ENCODE measurements around the gene EFNB1.
A peak's percentile ranks its signal among the peaks of the same experiment; 100 is the strongest.
"Not testable (repeated sequence)": the region's sequence is repeated elsewhere in the genome, so short reads cannot be mapped to it uniquely, and the experiment has no call there.

Gene EFNB1

DNA sequence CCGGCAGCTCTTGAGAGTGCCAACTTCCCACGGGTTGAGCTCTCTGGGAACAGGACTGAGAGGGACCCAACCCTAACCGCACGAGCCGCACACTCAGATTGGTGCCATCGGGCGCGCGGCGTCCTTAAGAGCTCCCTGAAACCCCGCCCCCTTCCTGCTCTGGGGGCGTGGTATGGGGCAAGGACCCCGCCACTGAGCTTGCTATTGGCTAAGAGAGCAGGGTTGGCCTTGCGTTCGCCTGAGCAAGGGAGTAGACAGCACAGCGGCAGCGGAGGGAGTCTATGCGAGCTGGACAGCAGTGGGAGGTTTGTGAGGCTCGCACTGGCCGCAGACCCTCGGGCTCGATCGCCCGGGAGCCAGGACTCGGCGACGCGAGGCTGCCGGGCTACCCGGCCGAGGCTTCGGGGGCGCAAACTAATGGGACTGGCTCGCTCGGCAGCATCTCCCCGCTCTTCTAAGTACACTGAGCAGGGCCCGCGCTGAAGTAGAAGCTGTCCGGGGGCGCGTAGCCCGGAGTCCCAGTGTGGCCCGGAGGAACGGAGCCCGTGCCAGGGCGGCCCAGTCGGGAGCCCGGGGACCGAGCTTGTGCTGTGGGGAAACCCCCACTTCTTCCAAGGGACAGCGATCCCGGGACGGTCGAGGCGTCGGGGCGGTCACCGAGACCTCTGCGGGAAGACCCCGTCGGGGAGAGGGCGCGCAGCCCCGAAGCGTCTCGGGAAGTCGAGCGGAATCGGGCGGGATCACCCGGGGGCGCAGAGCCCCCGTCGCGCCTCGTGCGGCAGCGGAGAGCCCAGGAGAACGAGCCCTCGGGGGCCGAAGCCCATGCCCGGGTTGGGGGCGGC is at the start of gene EFNB1:
TSS of gene EFNB1 (plus strand) at position 282 of the 842 bp plus-strand sequence. CDS start 756 bp downstream, outside the sequence.
- peak; percentile 80 to 83 for DNase-seq

DNA sequence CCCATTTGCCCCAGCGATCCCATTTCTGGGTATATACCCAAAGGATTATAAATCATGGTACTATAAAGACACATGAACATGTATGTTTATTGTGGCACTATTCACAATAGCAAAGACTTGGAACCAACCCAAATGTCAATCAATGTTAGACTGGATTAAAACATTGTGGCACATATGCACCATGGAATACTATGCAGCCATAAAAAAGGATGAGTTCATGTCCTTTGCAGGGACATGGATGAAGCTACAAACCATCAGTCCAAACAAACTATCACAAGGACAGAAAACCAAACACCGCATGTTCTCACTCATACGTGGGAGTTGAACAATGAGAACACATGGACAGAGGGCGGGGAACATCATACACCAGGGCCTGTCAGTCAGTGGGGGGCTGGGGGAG is 47.5 kb upstream of the EFNB1 start:
- not testable (repeated sequence) for DNase-seq

DNA sequence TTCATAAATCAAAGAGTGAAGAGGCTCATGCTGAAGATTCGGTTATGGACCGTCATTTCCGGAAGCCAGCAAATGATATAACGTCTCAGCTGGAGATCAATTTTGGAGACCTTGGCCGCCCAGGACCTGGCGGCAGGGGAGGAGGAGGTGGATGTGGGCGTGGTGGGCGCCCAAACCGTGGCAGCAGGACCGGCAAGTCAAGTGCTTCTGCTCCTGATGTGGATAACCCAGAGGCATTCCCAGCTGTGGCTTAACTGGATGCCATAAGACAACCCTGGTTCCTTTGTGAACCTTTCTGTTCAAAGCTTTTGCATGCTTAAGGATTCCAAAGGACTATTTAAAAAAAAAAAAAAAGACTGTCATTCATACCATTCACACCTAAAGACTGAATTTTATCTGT is 44.0 kb upstream of the EFNB1 start:
- DNase-seq = no peak

DNA sequence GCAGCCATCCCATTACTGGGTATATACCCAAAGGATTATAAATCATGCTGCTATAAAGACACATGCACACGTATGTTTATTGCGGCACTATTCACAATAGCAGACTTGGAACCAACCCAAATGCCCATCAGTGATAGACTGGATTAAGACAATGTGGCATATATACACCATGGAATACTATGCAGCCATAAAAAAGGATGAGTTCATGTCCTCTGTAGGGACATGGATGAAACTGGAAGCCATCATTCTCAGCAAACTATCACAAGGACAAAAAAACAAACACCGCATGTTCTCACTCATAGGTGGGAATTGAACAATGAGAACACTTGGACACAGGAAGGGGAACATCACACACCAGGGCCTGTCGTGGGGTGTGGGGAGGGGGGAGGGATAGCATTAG is 42.2 kb upstream of the EFNB1 start:
- DNase-seq = not testable (repeated sequence)

DNA sequence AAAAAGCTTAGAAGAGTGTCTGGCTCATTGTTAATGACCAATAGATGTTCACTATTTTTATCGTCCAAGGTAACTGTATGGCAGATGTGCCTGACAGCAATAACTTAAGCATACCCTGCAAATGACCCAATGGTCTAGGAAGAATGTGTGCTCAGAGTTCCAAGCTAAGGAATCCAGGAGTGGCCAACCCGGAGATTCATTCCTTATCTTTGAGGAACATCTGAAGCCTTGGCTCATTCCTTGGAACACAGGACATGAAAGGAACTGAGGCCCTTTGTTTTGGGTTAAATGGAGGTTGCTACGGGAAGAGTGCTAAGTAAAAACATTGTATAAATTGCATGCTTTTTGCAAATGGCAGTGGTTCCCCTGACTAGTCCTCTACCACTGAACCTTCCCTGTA is 38.9 kb upstream of the EFNB1 start:
- no peak for DNase-seq

DNA sequence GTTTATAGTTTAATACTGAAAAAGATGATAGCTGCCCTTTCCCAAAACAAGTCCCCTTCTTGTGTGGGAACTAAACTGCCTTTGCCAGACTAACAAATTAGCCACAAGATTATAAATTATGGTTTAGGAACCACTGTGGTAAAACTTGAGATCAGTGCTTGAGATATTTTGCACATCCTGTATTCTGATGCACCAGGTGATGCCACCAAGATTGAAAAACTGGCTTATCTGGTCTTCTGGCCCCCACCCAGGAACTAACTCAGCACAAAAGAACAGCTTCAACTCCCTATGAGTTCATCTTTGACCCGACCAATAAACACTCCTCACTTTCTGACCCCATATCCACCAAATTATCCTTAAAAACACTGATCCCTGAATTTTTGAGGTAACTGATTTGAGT is 36.7 kb upstream of the EFNB1 start:
- DNase-seq = no peak

DNA sequence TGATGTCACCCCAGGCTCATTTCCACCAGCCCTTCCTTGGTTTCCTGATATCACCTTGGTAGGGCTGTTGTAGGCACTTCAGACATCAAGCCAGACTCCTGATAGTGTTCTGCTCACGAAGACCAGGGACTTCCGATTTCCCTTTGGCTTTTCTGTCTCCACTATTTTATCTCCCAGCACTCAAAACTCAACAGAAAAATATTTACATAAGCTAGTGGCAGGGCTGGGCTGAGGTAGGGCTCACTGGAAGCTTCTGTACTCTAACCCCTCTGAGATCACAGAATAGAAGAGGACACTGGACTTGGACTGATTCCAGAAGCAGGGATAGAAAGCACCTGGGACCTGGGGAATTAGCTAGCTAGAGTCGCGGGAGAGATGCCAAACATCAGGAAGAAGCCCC is 34.4 kb upstream of the EFNB1 start:
- no peak for DNase-seq

DNA sequence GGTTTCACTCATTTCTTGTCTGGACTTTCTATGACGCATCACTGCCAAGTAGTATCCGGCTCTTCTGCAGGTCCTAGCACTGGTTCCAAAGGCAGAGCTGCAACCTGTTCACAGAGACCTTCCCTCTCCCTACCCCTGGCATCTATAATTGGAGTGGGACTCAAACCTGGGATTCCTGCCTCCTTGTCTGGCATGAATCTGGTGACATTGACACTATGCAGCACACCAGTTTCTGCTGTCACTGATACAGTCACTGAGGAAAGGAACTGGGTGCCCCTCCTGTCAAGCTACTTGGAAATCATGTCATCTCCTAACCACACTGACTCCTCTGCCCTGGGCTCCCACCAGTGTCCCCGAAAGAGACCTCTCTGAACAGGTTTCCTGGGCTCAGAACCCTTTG is 33.1 kb upstream of the EFNB1 start:
- DNase-seq = no peak

DNA sequence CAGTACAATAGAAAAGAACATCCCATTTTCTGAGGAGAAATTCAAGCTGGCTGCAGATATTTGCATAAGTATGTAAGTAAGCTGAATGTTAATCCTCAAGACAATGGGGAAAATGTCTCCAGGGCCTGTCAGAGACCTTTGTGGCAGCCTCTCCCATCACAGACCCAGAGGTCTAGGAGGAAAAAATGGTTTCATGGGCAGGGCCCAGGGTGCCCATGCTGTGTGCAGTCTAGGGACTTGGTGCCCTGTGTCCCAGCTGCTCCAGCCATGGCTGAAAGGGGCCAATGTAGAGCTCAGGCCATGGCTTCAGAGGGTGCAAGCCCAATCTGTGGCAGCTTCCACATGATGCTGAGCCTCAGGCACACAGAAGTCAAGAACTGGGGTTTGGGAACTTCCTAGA is 30.4 kb upstream of the EFNB1 start:
- DNase-seq = not testable (repeated sequence)

DNA sequence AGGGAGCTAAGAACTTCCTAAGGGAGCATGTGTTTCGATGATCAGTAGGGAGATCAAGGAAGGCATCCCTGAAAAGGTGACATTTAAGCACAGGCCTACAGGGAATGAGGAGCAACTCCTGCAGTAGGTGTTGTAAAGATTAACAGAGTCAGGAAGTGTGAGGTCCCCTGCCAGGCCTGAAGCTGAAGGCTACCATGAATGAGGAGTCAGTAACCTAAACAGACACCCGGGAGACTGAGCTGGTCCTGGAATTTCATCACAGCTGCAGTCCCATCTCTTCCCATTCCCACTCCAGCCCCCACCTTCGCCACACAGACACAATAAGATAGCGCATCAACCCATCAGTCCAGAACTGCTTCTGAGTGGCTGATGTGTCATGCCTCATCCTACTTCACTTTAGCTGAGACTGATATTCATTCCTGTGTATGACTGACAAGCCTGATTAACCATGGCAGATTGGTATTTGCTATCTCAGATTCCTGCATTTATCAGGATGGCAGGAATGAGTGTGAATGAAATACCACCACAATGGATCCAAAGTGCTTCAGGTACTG is 27.0 kb upstream of the EFNB1 start:
- DNase-seq = no peak

DNA sequence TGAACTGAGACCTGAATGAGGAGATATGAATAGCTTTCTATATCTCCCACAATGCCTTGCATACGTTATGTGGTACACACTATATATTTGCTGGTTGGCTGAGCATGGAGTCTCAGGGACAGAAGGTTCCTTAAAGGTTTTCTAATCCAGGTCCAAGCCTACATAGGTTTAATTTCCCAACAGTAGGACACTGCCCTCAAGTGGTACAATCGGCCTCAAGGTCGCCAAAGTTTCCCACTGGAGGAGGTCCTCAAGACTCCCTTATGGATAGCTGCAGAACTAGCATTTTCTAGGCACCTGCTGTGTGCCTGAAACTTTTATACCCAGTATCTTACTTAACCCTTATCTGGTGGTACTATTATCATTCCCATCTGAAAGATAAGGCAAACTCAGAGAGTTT is 21.0 kb upstream of the EFNB1 start:
- DNase-seq = no peak

DNA sequence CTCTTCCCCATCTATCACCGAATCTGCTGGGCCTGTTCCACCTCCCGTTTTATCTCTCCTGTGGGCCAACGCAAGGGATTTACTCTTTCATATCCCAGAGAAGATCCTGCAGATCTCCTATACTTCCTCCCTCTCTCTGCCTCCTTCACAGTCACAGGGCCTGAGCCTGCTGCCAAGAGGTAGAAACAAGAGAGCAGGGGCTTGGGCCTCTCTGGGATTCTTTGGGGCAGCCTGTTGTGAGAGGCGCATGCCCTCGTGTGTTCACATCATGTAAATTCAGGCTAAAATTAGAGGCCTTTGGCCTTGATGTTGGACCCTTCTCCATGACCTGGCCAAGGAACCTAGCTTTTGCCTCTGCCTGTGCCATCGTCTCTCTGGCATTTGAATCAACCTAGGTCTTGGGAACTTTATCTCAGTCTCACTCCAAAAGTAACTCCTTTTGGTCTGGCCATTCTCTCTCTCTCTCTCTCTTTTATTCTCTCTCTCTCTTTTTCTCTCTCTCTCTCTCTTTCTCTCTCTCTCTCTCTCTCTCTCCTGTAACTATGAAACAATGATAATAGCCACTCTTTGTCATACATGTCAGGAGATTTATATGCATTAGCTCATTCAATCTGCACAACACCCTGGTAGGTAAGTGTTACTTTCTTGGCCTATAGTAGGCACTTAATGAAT is 20.0 kb upstream of the EFNB1 start:
- DNase-seq = no peak

DNA sequence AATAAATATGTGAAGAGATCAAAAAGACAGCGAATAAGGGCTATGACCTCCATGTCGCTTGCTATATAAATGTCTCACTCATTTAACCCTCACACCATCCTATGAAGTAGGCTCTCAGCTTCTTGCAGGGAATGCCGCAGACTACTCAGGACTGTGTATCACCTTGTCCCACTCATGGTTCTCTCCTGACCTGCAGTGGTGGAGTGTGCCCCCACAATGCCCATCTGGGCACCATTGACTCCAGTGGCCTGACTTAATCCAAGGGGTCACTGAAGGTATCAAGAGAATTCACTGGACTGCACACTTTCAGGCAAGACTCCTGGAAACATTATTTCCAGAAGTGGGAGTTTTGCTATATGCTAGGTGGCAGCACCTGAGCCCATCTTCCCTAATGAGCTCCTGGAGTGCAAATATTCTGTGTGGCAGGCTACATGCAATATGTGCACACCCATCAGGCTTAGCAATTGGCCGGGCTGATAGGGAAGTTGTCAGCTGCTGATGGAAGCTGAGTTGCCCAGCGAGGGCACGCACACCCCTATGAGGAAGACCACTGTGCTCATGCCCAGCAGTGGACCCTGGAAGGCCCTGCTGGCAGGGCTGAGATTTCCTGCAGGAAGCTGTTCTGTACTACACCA is 8.2 kb upstream of the EFNB1 start:
- no peak for DNase-seq

DNA sequence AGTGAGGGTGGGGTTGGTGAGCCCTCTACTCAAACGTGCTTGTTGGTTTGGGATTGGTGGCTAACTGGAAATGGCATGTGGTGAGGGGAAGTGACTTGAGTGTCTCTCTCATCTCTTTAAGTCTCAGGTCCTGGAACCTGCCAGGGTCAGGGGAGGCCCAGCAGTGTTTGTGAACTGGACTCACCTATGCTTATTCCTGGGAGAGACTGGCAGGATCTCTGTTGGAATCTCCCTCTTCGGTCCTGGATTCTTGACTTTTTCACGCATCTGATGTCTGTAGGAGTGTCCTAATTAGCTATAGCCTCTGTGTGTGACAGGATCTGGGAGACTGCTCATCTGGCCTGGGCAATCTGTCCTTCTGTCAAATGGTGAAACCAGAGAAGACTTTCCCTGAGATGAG is 7.2 kb upstream of the EFNB1 start:
- DNase-seq = no peak

DNA sequence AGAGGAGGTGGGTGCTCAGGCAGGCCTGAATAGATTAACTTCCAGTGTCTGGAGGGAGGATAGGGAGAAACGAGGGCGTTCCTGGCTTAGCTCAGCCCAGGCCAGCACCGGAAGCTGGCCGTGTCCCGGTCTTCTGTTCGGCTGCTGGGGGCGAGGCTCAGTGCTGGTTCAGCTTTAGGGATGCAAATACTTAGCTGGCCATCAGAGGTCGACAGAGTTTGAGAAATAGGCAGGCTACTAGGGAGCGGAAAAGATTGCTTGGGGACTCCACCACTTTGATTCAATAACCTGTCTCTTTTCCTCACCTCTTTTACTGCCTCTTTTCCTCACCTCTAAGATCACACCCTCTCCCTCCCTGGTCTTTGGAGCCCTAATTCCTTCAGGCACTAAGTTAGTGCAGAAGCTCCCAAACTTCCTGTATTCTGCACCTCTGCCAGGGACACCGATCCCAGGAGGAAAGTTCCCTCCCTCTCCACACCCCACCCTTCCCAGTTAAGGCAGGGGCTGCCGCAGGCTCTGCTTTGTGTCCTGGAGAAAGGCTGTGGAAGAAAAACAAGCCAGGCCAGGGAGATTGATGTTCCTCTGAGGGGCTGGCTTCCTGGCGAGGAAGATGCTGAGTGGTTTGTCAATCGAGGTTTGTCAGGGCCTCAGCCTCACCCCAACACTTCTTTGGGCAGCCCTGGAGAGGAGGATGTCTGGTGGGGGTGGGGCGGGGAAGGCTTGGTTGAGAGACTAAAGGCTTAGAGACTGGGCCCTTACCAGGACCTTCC is 6.0 kb upstream of the EFNB1 start:
- DNase-seq = no peak

DNA sequence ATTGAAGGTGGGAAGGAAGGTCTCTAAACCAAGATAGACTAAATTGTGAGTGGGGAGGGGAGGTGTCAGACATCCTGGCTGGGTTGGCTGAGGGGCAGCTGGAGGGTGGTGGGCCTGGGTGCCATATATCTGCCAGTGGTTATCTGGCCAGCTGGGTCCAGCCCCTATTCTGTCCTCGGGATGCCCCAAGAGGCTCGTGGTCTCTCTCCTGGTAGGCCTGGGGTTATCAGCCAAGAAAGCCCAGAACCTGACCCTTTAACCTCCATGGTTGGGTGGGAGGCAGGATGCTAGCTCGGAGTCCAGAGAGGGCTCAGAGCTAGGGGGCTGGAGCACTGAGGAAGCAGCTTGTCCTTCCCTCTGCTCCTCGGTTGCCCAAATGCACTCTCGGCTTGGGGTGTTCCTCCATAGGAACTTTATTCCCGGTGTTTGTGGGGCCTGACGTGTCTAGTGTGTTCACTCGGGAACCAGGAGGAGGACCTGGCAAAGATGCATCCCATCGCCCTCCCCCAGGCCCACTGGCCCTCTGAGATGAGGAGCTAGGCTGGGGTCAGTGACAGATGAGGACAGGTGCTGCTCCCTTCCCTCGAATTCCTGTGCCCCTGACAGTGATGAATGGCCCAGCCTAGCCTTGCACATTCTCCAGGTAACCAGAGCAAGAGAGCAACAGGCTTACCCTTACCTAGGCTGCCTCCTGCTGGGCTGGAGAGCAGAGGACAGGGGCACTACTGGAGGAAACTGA is 5.2 kb upstream of the EFNB1 start:
- DNase-seq = no peak

DNA sequence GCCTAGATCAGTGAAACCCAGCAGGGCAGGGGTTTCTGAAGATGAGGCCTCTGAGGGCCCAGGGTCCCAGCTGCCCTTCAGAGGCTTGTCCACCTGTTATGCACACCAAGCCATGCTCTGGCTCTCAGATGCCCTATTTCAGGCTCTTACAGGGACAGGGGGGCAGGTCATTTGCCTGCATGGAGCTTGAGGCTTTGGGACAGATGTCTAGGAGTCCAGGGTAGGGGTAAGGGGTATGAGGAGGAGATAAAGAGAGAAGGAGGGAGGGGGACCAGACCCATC is 4.7 kb upstream of the EFNB1 start:
- no peak for DNase-seq

DNA sequence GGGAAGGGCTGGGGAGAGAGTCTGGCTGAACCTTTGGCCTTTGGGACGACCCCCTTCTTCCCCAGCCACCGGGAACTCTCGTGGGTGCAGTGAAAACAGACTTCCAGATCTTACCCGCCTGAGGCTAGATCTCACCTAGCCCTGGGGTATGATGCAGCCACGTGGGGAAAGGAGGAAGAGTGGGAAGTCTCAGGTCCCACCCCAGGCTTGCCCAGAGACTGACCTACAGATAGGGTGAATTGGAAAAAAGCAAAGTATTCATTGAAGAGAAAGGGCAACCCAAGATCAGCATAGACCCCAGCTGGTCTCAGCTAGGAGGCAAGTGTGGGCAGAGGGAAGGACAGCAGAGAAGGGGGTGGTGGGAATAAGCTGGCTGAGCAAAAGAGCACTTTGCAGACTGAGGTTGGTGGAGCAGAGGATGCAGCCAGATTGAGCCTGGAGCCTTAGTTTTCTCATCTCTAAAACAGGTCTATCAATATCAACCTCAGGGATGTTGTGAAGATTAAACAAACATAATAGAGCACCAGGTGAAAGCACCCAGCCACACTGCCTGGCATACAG is 4.2 kb upstream of the EFNB1 start:
- no peak for DNase-seq

DNA sequence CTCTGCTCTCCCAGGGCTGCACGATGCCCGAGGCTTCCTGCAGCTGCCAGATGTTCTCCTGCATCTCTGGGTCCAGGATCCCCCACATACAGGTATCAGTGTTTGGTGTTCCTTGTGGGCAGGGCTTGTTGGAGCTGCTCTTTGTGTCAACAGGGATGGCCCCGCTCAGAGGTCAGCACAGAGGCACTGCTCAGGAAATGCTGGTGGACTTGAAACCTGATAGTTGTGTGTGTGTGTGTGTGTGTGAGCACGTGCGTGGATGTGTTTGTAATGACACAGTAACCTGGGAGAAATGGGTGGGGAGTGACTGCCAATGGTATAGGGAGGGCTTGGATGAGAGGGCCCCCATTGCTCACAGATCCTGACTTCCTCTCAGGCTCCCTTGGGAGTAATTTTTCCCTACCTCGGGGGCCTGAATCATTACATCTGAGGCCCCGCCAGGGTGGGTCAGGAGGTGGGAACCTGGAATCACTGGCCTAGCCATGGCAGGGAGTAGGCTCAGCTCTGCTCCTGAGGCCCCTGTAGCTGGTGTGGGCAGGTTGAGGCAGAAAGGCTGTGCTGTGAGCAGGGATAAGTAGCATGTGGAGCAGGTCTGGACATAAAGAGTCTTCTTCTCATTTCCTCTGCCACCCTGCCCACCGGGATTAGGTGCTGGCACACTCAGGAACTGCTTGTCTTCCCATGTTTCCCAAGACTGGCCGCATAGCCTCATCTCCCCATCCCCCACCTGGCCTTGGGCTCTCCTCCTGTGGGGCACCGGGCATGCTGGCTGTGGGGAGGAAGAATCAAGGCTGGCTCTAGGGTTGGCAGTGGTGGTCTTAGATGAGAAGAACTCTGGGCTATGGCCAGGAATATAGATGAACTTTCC is 2.5 kb upstream of the EFNB1 start:
- no peak for DNase-seq

DNA sequence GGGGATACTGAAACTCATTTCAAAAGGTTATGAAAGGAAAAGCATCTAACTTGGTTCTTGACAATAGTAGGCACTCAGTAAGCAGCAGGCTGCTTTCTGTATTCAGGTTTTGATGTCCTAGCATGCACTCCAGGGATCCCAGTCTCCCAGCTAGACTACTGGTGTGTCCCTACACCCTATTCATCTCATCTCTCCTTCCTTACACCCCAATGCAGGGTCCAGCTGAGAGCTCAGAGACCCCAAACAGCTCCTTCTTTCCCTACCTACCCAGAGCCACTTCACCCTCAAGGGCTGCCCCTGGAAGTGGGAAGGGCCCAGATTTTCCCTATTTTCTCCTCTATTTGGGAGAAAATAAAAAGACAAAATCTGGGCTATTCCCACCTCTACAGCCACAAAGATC is 1.6 kb upstream of the EFNB1 start:
- DNase-seq = no peak

Measured in activated CD4-positive, alpha-beta T cell treated with anti-CD3 and anti-CD28 coated beads, Interleukin-2, amount 50 U/mL, for 48 hours (primary cell).